GM12878 (cell line): Measurements from ENCODE around the gene SALL4. TPM values are rescaled to one million over a fixed set of nuclear protein-coding genes. Genes with fewer than 3 reads are reported as not detected.

Experiments
- ATAC-seq: fragments of 200-7000 bp; cut with Tn5 transposase; 3 replicates; pipeline ENCODE4 v1.9.1; 2020; ENCODE audit warnings: mild to moderate bottlenecking, moderate library complexity
- BruUV-seq: library from RNA; stranded (reverse); fragments of 400-500 nt; replicated peaks from 2 replicates; lab custom pipeline; 2021; lab: Mats Ljungman, UMichigan
- CTCF ChIA-PET: fragments of 300-600 bp; sonication (Branson Sonifier 250); formaldehyde crosslinking; extraction: SDS; loops from one replicate; lab custom pipeline; 2021; ENCODE audit warnings: inconsistent platforms; lab: Yijun Ruan, JAX
- POLR2A ChIA-PET: fragments of 350-600 bp; formaldehyde crosslinking; extraction: SDS; loops from one replicate; lab custom pipeline; 2021; ENCODE audit warnings: inconsistent platforms; lab: Charles Lee
- RAD21 ChIA-PET: fragments of 300-600 bp; sonication (Branson Sonifier 250); formaldehyde crosslinking; loops from one replicate; lab custom pipeline; 2023; ENCODE audit warnings: antibody characterized with exemption; ENCODE audit not compliant: unreplicated experiment; lab: Charles Lee
- SMC1A ChIA-PET: fragments of 300-600 bp; sonication (Branson Sonifier 250); formaldehyde crosslinking; loops from one replicate; lab custom pipeline; 2023; ENCODE audit not compliant: unreplicated experiment, uncharacterized antibody; lab: Charles Lee
- DNase-seq: peaks from one replicate; pipeline ENCODE4 v3.0.0-alpha.2; 2011; ENCODE audit warnings: low read depth, low spot score
- FAIRE-seq: peaks from 3 replicates; lab custom pipeline; 2011; peaks lifted over from hg19 to GRCh38; lab: Jason Lieb, UNC
- H2AFZ ChIP-seq: 2 replicates; pipeline ENCODE4 v1.6.0; 2011; ENCODE audit warnings: low read depth, low read length, control low read depth; ENCODE audit not compliant: control insufficient read depth
- H3K27ac ChIP-seq: 2 replicates; pipeline ENCODE4 v1.5.1; 2011; ENCODE audit warnings: control low read depth; ENCODE audit not compliant: control insufficient read depth, insufficient read depth
- H3K27me3 ChIP-seq, 2 experiments: replicated peaks in 1 of 2; 2 replicates each; pipeline versions ENCODE4 v1.6.0 to v1.6.1; 2011; ENCODE audit warnings: low read length in 1 of 2; ENCODE audit not compliant: control insufficient read depth in 2 of 2, insufficient read depth in 2 of 2
- H3K36me3 ChIP-seq, 2 experiments: 2 replicates each; pipeline ENCODE4 v1.5.1; 2011; ENCODE audit warnings: low read length in 1 of 2; ENCODE audit not compliant: control insufficient read depth in 2 of 2, insufficient read depth in 2 of 2
- H3K4me1 ChIP-seq: 2 replicates; pipeline ENCODE4 v1.6.1; 2011; ENCODE audit warnings: mild to moderate bottlenecking, low read length, moderate library complexity, mixed read lengths; ENCODE audit not compliant: control insufficient read depth, insufficient read depth
- H3K4me2 ChIP-seq: 2 replicates; pipeline ENCODE4 v1.6.0; 2011; ENCODE audit warnings: control low read depth; ENCODE audit not compliant: control insufficient read depth, insufficient read depth
- H3K4me3 ChIP-seq: fragments of 200-600 bp; sonication (generic); 2 replicates; pipeline ENCODE4 v1.5.1; 2016
- H3K79me2 ChIP-seq: 2 replicates; pipeline ENCODE4 v1.6.0; 2011; ENCODE audit warnings: low read length; ENCODE audit not compliant: control insufficient read depth, insufficient read depth
- H3K9ac ChIP-seq: 2 replicates; pipeline ENCODE4 v1.8.0; 2011; ENCODE audit warnings: low read length, control low read depth, mixed read lengths; ENCODE audit not compliant: control insufficient read depth, insufficient read depth
- H3K9me3 ChIP-seq: replicated peaks from 3 replicates; pipeline ENCODE4 v1.5.1; 2011; ENCODE audit warnings: mild to moderate bottlenecking, low read length; ENCODE audit not compliant: control insufficient read depth, insufficient read depth
- H4K20me1 ChIP-seq: 2 replicates; pipeline ENCODE4 v1.6.0; 2011; ENCODE audit not compliant: control insufficient read depth, insufficient read depth
- ATF7 ChIP-seq: fragments of 450-650 bp; IDR thresholded peaks from 2 replicates; pipeline ENCODE4 v1.6.1; 2016; ENCODE audit warnings: low read depth, mild to moderate bottlenecking
- BMI1 ChIP-seq: fragments of 450-650 bp; IDR thresholded peaks from 2 replicates; pipeline ENCODE4 v1.6.1; 2016; ENCODE audit warnings: mild to moderate bottlenecking, moderate library complexity, borderline replicate concordance
- CBX3 ChIP-seq: fragments of 200-600 bp; sonication (generic); IDR thresholded peaks from 2 replicates; pipeline ENCODE4 v1.6.1; 2016; ENCODE audit warnings: low read depth, borderline replicate concordance
- DPF2 ChIP-seq: fragments of 450-650 bp; IDR thresholded peaks from 2 replicates; pipeline ENCODE4 v1.6.1; 2017; ENCODE audit warnings: mild to moderate bottlenecking
- EZH2 ChIP-seq: IDR thresholded peaks from 2 replicates; pipeline ENCODE4 v1.6.1; 2012; ENCODE audit warnings: low read depth, mild to moderate bottlenecking, control low read depth, inconsistent platforms, low read length, borderline replicate concordance; ENCODE audit not compliant: control insufficient read depth
- GATAD2B ChIP-seq: fragments of 450-650 bp; conservative IDR thresholded peaks from 2 replicates; pipeline ENCODE4 v1.6.1; 2017; ENCODE audit warnings: low read depth, mild to moderate bottlenecking, moderate library complexity
- HDGF ChIP-seq: fragments of 450-650 bp; IDR thresholded peaks from 2 replicates; pipeline ENCODE4 v1.6.1; 2016; ENCODE audit warnings: antibody characterized with exemption
- JUNB ChIP-seq: IDR thresholded peaks from 2 replicates; pipeline ENCODE4 v1.6.1; 2016; ENCODE audit warnings: antibody characterized with exemption, mild to moderate bottlenecking
- JUND ChIP-seq: IDR thresholded peaks from 2 replicates; pipeline ENCODE4 v1.6.1; 2012; ENCODE audit warnings: low read depth, mild to moderate bottlenecking, low read length, improper control_type of control experiment, moderate library complexity
- MTA3 ChIP-seq: IDR thresholded peaks from 2 replicates; pipeline ENCODE4 v1.6.1; 2012; ENCODE audit warnings: low read length, inconsistent platforms, borderline replicate concordance
- NRF1 ChIP-seq: conservative IDR thresholded peaks from 2 replicates; pipeline ENCODE4 v1.6.1; 2011; ENCODE audit warnings: mild to moderate bottlenecking, low read depth, low read length, improper control_type of control experiment
- RELA ChIP-seq: fragments of 450-650 bp; IDR thresholded peaks from 2 replicates; pipeline ENCODE4 v1.8.0; 2014; ENCODE audit warnings: borderline replicate concordance; ENCODE audit not compliant: partially characterized antibody
- RFX5 ChIP-seq: IDR thresholded peaks from 2 replicates; pipeline ENCODE4 v1.6.1; 2011; ENCODE audit warnings: low read depth, low read length, improper control_type of control experiment
- SIX5 ChIP-seq: IDR thresholded peaks from 2 replicates; pipeline ENCODE4 v1.6.1; 2011; ENCODE audit warnings: mild to moderate bottlenecking, low read depth, low read length, moderate library complexity; ENCODE audit not compliant: severe bottlenecking
- SMAD1 ChIP-seq: fragments of 450-650 bp; IDR thresholded peaks from 2 replicates; pipeline ENCODE4 v1.6.1; 2018; ENCODE audit warnings: mild to moderate bottlenecking, low read depth; ENCODE audit not compliant: partially characterized antibody
- SREBF2 ChIP-seq: IDR thresholded peaks from 2 replicates; pipeline ENCODE4 v1.6.1; 2012; ENCODE audit warnings: mild to moderate bottlenecking, low read length
- WGBS: methylation state at CpG from one replicate; pipeline ENCODE4 v1.1.6; 2016; ENCODE audit warnings: low lambda C conversion rate; ENCODE audit not compliant: insufficient replicate concordance, insufficient coverage; ENCODE audit errors: missing lambda C conversion rate; 5-methylcytosine and 5-hydroxymethylcytosine counted together
- in situ Hi-C: fragments of 300-500 bp; cut with MboI; formaldehyde crosslinking; loops from 9 replicates; pipeline ENCODE4 v1.14.3; 2018; ENCODE audit warnings: mixed read lengths
- intact Hi-C: fragments of 100-400 bp; cut with micrococcal nuclease; formaldehyde crosslinking; loops from one replicate; pipeline ENCODE4 v1.14.2; 2022; ENCODE audit not compliant: unreplicated experiment
- polyA plus RNA-seq, 11 experiments: library from polyadenylated mRNA; depleted of rRNA in 4 of 11; unstranded in 6 of 11; stranded (reverse) in 5 of 11; fragments of >200 nt; fragmentation: Nextera tagmentation in 4 of 11; fragmentation: Illumina TruSeq in 1 of 11; extraction: Ambion mirVana in 4 of 11; extraction: Trizol in 1 of 11; gene quantifications; 1 replicate in 1 of 11; 2 replicates in 10 of 11; pipeline versions ENCODE4 v1.2.1 to v1.2.3, GENCODE V29; 2011 to 2016; ENCODE audit warnings: inconsistent platforms in 2 of 11, missing spikeins in 2 of 11, low read depth in 1 of 11
- total RNA-seq, 4 experiments: library from RNA; depleted of rRNA in 3 of 4; stranded (reverse); fragments of >200 nt in 3 of 4; fragmentation: Illumina TruSeq in 1 of 4; extraction: Trizol in 1 of 4; gene quantifications; 2 replicates each; pipeline versions ENCODE4 v1.2.1 to v1.2.3, GENCODE V29; 2013 to 2021

The SALL4 gene
- total and polyA plus RNA-seq, 10 of the 15 experiments (the other 5 are each of a cell fraction or from before 2014, with no cell fraction given), result 0.08 to 1.1 (median 0.23) TPM; not detected in 7

GRCh38 chr20:51739722-51740249, 62.5 kb downstream of the SALL4 start:
- in situ Hi-C loops (no loop called here), intact Hi-C loops (no loop called here)
- no TSS peak for BruUV-seq
- H3K27ac ChIP-seq, result no peak overlapping the region
- 34% methylated on average over 4 of the region's 4 CpGs for WGBS
- DNase-seq (no peak), ATAC-seq (no peak), FAIRE-seq (no peak)
- no peak overlapping the region for H2AFZ ChIP-seq
- no peaks in the 10 kb centered on the region for H3K27me3 ChIP-seq
- POLR2A ChIA-PET, result no interaction called here
- TF ChIP-seq RELA (no peak), DPF2 (no peak), GATAD2B (no peak), JUNB (no peak), EZH2 (no peak), BMI1 (no peak), CBX3 (no peak), JUND (no peak)
- H3K4me1 ChIP-seq, result no peaks in the 10 kb centered on the region
- H3K36me3 ChIP-seq, result no peaks in the 10 kb centered on the region
- CTCF ChIA-PET, result no interaction called here
- no peaks in the 10 kb centered on the region for H3K79me2 ChIP-seq
- H3K4me3 ChIP-seq, result no peak overlapping the region
- no peaks in the 10 kb centered on the region for H3K9me3 ChIP-seq
- no peak overlapping the region for H3K9ac ChIP-seq
- no peak overlapping the region for H3K4me2 ChIP-seq
- H4K20me1 ChIP-seq, result no peaks in the 10 kb centered on the region
- SMC1A ChIA-PET, result no interaction called here
- RAD21 ChIA-PET, result no interaction called here

GRCh38 chr20:51738877-51739447, 63.4 kb downstream of the SALL4 start:
- in situ Hi-C loops, result no loop called here
- Histone ChIP-seq H4K20me1 (no peaks in the 10 kb centered on the region), H3K4me2 (no peak overlapping the region), H3K9ac (no peak overlapping the region), H3K36me3 (no peaks in the 10 kb centered on the region), H2AFZ (no peak overlapping the region), H3K4me1 (no peaks in the 10 kb centered on the region), H3K4me3 (no peak overlapping the region), H3K9me3 (no peaks in the 10 kb centered on the region), H3K27me3 (no peaks in the 10 kb centered on the region), H3K79me2 (no peaks in the 10 kb centered on the region), H3K27ac (no peak overlapping the region)
- ChIA-PET SMC1A (no interaction called here), CTCF (no interaction called here), RAD21 (no interaction called here), POLR2A (no interaction called here)
- WGBS, result 27% methylated on average over 10 of the region's 12 CpGs
- DNase-seq (no peak), FAIRE-seq (no peak), ATAC-seq (no peak)
- BruUV-seq, result no TSS peak
- intact Hi-C loops, result no loop called here
- no peak for TF ChIP-seq SREBF2
- no peak for TF ChIP-seq ATF7
- no peak for TF ChIP-seq SIX5
- TF ChIP-seq NRF1, result no peak
- no peak for TF ChIP-seq RFX5
- TF ChIP-seq HDGF, result no peak
- no peak for TF ChIP-seq SMAD1
- TF ChIP-seq BMI1, result no peak
- TF ChIP-seq MTA3, result no peak
